DOHH2 (cell line): ENCODE results near the gene PITPNM3.

Experiments used
- CTCF ChIP-seq: fragments of 200-600 bp; sonication (generic); IDR thresholded peaks from one replicate; pipeline ENCODE4 v1.5.1; 2014; ENCODE audit warnings: antibody characterized with exemption, mild to moderate bottlenecking, low read depth, low read length; ENCODE audit not compliant: poor library complexity, severe bottlenecking
- EZH2phosphoT487 ChIP-seq: fragments of 200-600 bp; sonication (generic); IDR thresholded peaks from 2 replicates; pipeline ENCODE4 v1.6.1; 2017; ENCODE audit warnings: borderline replicate concordance, mild to moderate bottlenecking, antibody characterized with exemption, low read length, moderate library complexity, mixed read lengths

GRCh38 chr17:6512552-6512951 lies 43.8 kb downstream of the PITPNM3 start:
- TF ChIP-seq CTCF (no peak), EZH2phosphoT487 (no peak)
